PC-9 (cell line): ENCODE results near the gene OBSL1. TPM values are rescaled to one million over a fixed set of nuclear protein-coding genes. Genes with fewer than 3 reads are reported as not detected.

Source experiments
- BruUV-seq: library from RNA; stranded (reverse); fragments of 400-500 nt; replicated peaks from 2 replicates; lab custom pipeline; 2021; lab: Mats Ljungman, UMichigan
- CTCF ChIA-PET: fragments of 300-600 bp; sonication (Branson Sonifier 250); formaldehyde crosslinking; loops from one replicate; lab custom pipeline; 2022; ENCODE audit warnings: antibody characterized with exemption; lab: Charles Lee
- POLR2A ChIA-PET: fragments of 300-600 bp; sonication (Branson Sonifier 250); formaldehyde crosslinking; loops from one replicate; lab custom pipeline; 2022; ENCODE audit warnings: antibody characterized with exemption; ENCODE audit not compliant: unreplicated experiment; lab: Charles Lee
- DNase-seq, 2 experiments: peaks; one replicate each; pipeline versions ENCODE4 v3.0.0 to v3.0.0-alpha.2; 2015 to 2022; ENCODE audit warnings: mixed read lengths in 1 of 2
- H2AFZ ChIP-seq: fragments of 200-600 bp; sonication (generic); 2 replicates; pipeline ENCODE4 v1.8.1; 2017; ENCODE audit warnings: antibody characterized with exemption
- H3F3A ChIP-seq: fragments of 200-600 bp; sonication (generic); 2 replicates; pipeline ENCODE4 v1.8.1; 2017; ENCODE audit warnings: antibody characterized with exemption, mild to moderate bottlenecking, low read depth; ENCODE audit not compliant: insufficient read depth
- H3K27ac ChIP-seq: fragments of 200-600 bp; sonication (generic); 2 replicates; pipeline ENCODE4 v1.6.1; 2016; ENCODE audit warnings: mixed run types
- H3K27me3 ChIP-seq: fragments of 200-600 bp; sonication (generic); 2 replicates; pipeline ENCODE4 v1.6.1; 2016; ENCODE audit warnings: low read depth, mixed run types; ENCODE audit not compliant: insufficient read depth
- H3K36me3 ChIP-seq: fragments of 200-600 bp; sonication (generic); 2 replicates; pipeline ENCODE4 v1.6.1; 2016; ENCODE audit warnings: low read depth, mixed run types
- H3K4me1 ChIP-seq: fragments of 200-600 bp; sonication (generic); replicated peaks from 2 replicates; pipeline ENCODE4 v1.6.1; 2016; ENCODE audit warnings: mixed run types; ENCODE audit not compliant: insufficient read depth
- H3K4me2 ChIP-seq: fragments of 200-600 bp; sonication (generic); 2 replicates; pipeline ENCODE4 v1.6.1; 2017; ENCODE audit warnings: mixed run types
- H3K4me3 ChIP-seq: fragments of 200-600 bp; sonication (generic); 2 replicates; pipeline ENCODE4 v1.6.1; 2016; ENCODE audit warnings: mixed run types
- H3K79me2 ChIP-seq: fragments of 200-600 bp; sonication (generic); 2 replicates; pipeline ENCODE4 v1.6.1; 2017; ENCODE audit warnings: low read depth, mixed run types
- H3K9me2 ChIP-seq: fragments of 200-600 bp; sonication (generic); 2 replicates; pipeline ENCODE4 v1.8.1; 2017; ENCODE audit warnings: mild to moderate bottlenecking; ENCODE audit not compliant: insufficient read depth
- H3K9me3 ChIP-seq: fragments of 200-600 bp; sonication (generic); 2 replicates; pipeline ENCODE4 v1.8.1; 2016; ENCODE audit warnings: low read depth; ENCODE audit not compliant: insufficient read depth
- H4K20me1 ChIP-seq: fragments of 200-600 bp; sonication (generic); 2 replicates; pipeline ENCODE4 v1.8.1; 2017; ENCODE audit not compliant: insufficient read depth
- CTCF ChIP-seq: fragments of 200-600 bp; sonication (generic); conservative IDR thresholded peaks from 2 replicates; pipeline ENCODE4 v1.6.1; 2017; ENCODE audit warnings: mixed run types, antibody characterized with exemption, mild to moderate bottlenecking, moderate library complexity
- EZH2 ChIP-seq: fragments of 200-600 bp; sonication (generic); IDR thresholded peaks from 2 replicates; pipeline ENCODE4 v1.8.0; 2017; ENCODE audit warnings: antibody characterized with exemption, low read depth
- intact Hi-C: fragments of 100-400 bp; cut with micrococcal nuclease; formaldehyde crosslinking; loops from one replicate; pipeline ENCODE4 v1.10.0; 2022; ENCODE audit not compliant: unreplicated experiment
- total RNA-seq: library from RNA; stranded (reverse); gene quantifications from 2 replicates; pipeline ENCODE4 v1.2.3, GENCODE V29; 2021

OBSL1 gene
- total RNA-seq, 1 experiment from 2014 or later, result 110 TPM

GRCh38 chr2:219557791-219558785 is 13.3 kb downstream of the OBSL1 start:
- no peak for TF ChIP-seq EZH2
- Histone ChIP-seq H3K27ac (no peak overlapping the region), H3K9me3 (no peaks in the 10 kb centered on the region), H2AFZ (no peak overlapping the region), H3K36me3 (no peaks in the 10 kb centered on the region), H3K9me2 (no peaks in the 10 kb centered on the region), H3K4me1 (no peaks in the 10 kb centered on the region), H3F3A (no peaks in the 10 kb centered on the region), H3K4me3 (no peak overlapping the region), H3K4me2 (no peak overlapping the region), H3K79me2 (no peaks in the 10 kb centered on the region), H4K20me1 (no peaks in the 10 kb centered on the region), H3K27me3 (no peaks in the 10 kb centered on the region)
- DNase-seq, result no peak
- BruUV-seq, result no TSS peak
- ChIA-PET CTCF (no interaction called here), POLR2A (no interaction called here)
- intact Hi-C loops, result no loop called here

GRCh38 chr2:219557320-219557719 is 14.0 kb downstream of the OBSL1 start:
- BruUV-seq, result no TSS peak
- intact Hi-C loops, result no loop called here
- H3F3A ChIP-seq, result no peaks in the 10 kb centered on the region
- H3K4me3 ChIP-seq, result no peak overlapping the region
- ChIA-PET CTCF (no interaction called here), POLR2A (interaction anchor here (0.9 kb wide), 1 partner anchor 141 kb away, joined by 3 read pairs; no protein-coding TSS in a partner anchor)
- no peaks in the 10 kb centered on the region for H3K36me3 ChIP-seq
- no peaks in the 10 kb centered on the region for H3K9me2 ChIP-seq
- no peak overlapping the region for H3K4me2 ChIP-seq
- no peaks in the 10 kb centered on the region for H3K79me2 ChIP-seq
- no peak overlapping the region for H3K27ac ChIP-seq
- H3K4me1 ChIP-seq, result no peaks in the 10 kb centered on the region
- no peaks in the 10 kb centered on the region for H3K27me3 ChIP-seq
- TF ChIP-seq EZH2, result no peak
- no peak for TF ChIP-seq CTCF
- DNase-seq, result no peak
- H4K20me1 ChIP-seq, result no peaks in the 10 kb centered on the region
- no peak overlapping the region for H2AFZ ChIP-seq
- no peaks in the 10 kb centered on the region for H3K9me3 ChIP-seq

GRCh38 chr2:219556413-219556812 is 14.9 kb downstream of the OBSL1 start:
- Histone ChIP-seq H4K20me1 (no peaks in the 10 kb centered on the region), H2AFZ (no peak overlapping the region), H3K9me2 (no peaks in the 10 kb centered on the region), H3K9me3 (no peaks in the 10 kb centered on the region), H3K27me3 (no peaks in the 10 kb centered on the region), H3K27ac (no peak overlapping the region), H3F3A (no peaks in the 10 kb centered on the region), H3K36me3 (no peaks in the 10 kb centered on the region), H3K4me2 (no peak overlapping the region), H3K79me2 (no peaks in the 10 kb centered on the region), H3K4me1 (no peaks in the 10 kb centered on the region), H3K4me3 (no peak overlapping the region)
- TF ChIP-seq CTCF, result no peak
- TF ChIP-seq EZH2, result no peak
- DNase-seq, result no peak
- POLR2A ChIA-PET, result interaction anchor here (0.6 to 0.9 kb wide), 2 partner anchors 92 to 140 kb away, joined by 3 to 17 read pairs; no protein-coding TSS in a partner anchor
- intact Hi-C loops, result no loop called here
- CTCF ChIA-PET, result no interaction called here
- no TSS peak for BruUV-seq
